Mucosa of stomach (tissue), 1 donor: Measurements from ENCODE around the gene USP9Y.
"Not testable (repeated sequence)": the region's sequence is repeated elsewhere in the genome, so short reads cannot be mapped to it uniquely, and the experiment has no call there.

ENCODE experiments used
- H3K27me3 ChIP-seq: one replicate; pipeline ENCODE4 v1.7.0; 2013; ENCODE audit warnings: mild to moderate bottlenecking, low read length; ENCODE audit not compliant: control insufficient read depth, insufficient read depth
- H3K36me3 ChIP-seq: one replicate; pipeline ENCODE4 v1.7.0; 2013; ENCODE audit warnings: low read length; ENCODE audit not compliant: control insufficient read depth, insufficient read depth
- H3K4me1 ChIP-seq: one replicate; pipeline ENCODE4 v1.7.0; 2013; ENCODE audit warnings: mild to moderate bottlenecking, low read length; ENCODE audit not compliant: control insufficient read depth, insufficient read depth
- H3K4me3 ChIP-seq: one replicate; pipeline ENCODE4 v1.7.0; 2013; ENCODE audit warnings: low read length
- H3K9ac ChIP-seq: one replicate; pipeline ENCODE4 v1.7.0; 2013; ENCODE audit warnings: mild to moderate bottlenecking, low read length, moderate library complexity
- H3K9me3 ChIP-seq: one replicate; pipeline ENCODE4 v1.7.0; 2013; ENCODE audit warnings: mild to moderate bottlenecking, low read length, moderate library complexity; ENCODE audit not compliant: control insufficient read depth
- donor health status: Pancreatic carcinoma.

Gene USP9Y, protein sequence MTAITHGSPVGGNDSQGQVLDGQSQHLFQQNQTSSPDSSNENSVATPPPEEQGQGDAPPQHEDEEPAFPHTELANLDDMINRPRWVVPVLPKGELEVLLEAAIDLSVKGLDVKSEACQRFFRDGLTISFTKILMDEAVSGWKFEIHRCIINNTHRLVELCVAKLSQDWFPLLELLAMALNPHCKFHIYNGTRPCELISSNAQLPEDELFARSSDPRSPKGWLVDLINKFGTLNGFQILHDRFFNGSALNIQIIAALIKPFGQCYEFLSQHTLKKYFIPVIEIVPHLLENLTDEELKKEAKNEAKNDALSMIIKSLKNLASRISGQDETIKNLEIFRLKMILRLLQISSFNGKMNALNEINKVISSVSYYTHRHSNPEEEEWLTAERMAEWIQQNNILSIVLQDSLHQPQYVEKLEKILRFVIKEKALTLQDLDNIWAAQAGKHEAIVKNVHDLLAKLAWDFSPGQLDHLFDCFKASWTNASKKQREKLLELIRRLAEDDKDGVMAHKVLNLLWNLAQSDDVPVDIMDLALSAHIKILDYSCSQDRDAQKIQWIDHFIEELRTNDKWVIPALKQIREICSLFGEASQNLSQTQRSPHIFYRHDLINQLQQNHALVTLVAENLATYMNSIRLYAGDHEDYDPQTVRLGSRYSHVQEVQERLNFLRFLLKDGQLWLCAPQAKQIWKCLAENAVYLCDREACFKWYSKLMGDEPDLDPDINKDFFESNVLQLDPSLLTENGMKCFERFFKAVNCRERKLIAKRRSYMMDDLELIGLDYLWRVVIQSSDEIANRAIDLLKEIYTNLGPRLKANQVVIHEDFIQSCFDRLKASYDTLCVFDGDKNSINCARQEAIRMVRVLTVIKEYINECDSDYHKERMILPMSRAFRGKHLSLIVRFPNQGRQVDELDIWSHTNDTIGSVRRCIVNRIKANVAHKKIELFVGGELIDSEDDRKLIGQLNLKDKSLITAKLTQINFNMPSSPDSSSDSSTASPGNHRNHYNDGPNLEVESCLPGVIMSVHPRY (N-terminal part only)

DNA sequence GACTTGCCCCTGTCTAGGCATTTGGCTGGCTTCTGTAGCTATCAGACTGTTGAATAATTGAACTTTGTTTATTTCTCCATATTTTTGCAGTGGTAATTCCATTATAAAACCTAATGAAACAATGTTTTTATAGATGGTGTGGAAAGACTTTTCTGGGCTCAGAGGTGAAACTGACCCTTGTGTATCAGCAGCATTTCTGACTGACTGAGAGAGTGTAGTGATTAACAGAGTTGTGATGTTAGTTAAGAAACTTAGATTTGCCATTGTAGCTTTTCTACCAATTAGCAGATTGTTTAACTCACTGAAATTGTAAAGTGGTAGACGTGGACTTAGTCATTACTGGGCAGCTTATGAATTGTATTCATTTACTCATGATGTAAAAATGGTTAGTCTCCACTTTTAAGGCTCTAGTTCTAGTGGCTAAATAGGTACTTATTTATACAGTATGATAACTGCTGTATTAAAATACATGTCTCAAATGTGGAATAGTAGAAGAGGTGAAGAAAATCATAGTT lies at the start of gene USP9Y:
USP9Y (plus strand) TSS at position 51 of the 515 bp plus-strand sequence. CDS start 8,217 bp downstream, outside the sequence.
- H3K9ac ChIP-seq, result no peak within 1 kb of the TSS
- no peak within 1 kb of the TSS for H3K4me3 ChIP-seq
- no peaks in the 10 kb centered on the region for H3K27me3 ChIP-seq
- H3K4me1 ChIP-seq, result no peaks in the 10 kb centered on the region
- no peaks in the 10 kb centered on the region for H3K9me3 ChIP-seq
- no peaks in the 10 kb centered on the region for H3K36me3 ChIP-seq

DNA sequence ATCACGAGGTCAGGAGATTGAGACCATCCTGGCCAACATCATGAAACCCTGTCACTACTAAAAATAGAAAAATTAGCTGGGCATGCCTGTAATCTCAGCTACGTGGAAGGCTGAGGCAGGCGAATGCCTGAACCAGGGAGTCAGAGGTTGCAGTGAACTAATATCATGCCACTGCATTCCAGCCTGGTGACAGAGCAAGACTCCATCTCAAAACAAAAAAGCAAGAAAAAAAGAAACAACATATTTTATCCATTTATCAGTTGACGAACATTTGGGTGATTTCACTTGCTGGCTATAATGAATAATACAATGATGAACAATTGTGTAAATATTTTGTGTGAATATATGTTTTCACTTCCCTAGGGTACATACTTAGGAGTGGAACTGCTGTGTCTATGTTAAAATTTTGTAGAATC lies 49.4 kb upstream of the USP9Y start:
- no peaks in the 10 kb centered on the region for H3K27me3 ChIP-seq
- no peak overlapping the region for H3K9ac ChIP-seq
- no peaks in the 10 kb centered on the region for H3K4me1 ChIP-seq
- no peaks in the 10 kb centered on the region for H3K9me3 ChIP-seq
- no peaks in the 10 kb centered on the region for H3K36me3 ChIP-seq
- H3K4me3 ChIP-seq, result no peak overlapping the region

DNA sequence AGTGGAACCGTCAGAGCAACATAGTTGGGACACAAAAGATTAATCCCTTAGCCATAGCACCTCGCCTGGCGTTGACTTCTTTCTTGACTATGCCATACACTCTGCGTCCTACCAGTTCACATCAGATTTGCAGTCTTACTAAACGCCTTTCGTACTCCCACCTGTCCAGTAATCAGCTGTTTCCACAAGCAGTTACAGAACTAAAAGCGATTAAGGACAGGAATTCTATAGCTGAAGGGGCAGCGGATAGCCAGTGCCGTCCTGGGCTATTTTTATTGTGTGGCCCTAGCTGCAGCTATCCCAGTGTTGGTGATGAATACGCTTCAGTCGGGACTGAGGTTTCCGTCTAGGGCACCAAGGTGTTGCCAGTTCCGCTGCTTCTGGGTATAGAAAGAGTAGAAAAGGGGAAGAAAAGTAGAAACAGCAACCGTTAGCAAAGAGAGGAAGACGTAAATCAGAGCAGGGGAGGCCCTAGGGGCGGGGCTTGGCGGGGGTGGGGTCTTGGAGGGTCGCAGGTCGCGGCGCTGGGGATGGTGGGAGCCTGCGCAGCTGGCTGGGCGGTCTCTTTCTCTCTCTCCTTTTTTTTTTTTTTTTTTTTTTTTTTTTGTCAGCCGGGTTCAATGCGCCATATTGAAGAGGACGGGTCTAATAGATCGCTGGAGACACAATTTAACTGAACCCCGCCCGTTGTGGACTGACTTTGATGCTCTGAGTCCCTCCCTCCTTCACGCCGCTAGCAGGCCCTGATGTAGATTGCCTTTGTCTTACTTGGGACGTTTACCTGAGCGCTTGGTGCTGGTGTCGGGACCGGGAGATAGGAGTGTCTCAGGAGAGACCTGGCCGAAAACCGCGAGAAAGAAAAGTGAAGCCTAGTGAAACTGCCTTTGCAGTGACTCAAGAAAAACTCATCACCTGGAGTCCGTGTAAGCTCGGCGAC lies 39.0 kb upstream of the USP9Y start:
- Histone ChIP-seq H3K36me3 (no peaks in the 10 kb centered on the region), H3K27me3 (no peaks in the 10 kb centered on the region), H3K9me3 (no peaks in the 10 kb centered on the region), H3K4me1 (no peaks in the 10 kb centered on the region), H3K9ac (peak overlapping the region; percentile 83), H3K4me3 (peak overlapping the region; percentile 89)

DNA sequence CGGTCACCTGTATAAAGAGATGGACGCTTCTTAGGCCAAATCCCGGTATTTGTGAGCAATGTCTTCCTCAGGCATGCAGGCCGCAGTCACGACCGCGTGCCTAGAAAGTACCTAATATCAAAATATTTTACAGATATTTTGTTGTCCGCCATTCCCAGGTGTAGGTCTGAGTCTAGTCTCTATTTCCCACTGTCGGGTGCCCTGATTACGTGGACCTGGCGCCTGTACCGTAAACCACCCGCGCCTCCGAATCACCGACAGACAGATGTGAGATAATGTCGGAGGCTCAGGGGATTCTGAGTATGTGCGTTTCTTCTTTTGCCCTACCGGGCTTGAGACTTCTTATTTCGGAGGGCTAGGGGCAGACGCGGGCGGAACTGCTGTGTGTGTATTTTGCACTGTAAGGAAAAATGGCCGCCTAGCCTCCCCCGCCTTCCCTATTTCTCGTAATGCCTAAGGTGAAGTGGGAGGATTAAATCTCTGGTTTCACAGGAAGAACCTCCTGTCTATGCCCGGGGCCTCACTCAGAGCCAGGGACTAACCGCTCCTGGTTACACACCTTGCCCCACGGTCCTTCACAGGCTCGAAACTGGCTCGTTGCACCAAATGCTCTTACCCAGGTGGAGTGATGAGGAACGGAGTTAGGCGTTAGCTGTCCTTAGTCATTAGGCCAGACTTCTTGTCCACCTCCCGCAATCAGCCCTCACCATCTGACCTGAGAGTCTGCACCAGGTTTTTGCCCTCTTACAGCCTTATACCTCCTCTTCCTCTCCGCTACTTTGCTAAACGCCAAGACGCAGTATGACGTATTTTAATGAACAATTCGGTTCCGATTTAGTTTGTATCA lies 38.1 kb upstream of the USP9Y start:
- Histone ChIP-seq H3K4me3 (peak overlapping the region; percentile 89), H3K4me1 (no peaks in the 10 kb centered on the region), H3K36me3 (no peaks in the 10 kb centered on the region), H3K27me3 (no peaks in the 10 kb centered on the region), H3K9me3 (no peaks in the 10 kb centered on the region), H3K9ac (peak overlapping the region; percentile 83)

DNA sequence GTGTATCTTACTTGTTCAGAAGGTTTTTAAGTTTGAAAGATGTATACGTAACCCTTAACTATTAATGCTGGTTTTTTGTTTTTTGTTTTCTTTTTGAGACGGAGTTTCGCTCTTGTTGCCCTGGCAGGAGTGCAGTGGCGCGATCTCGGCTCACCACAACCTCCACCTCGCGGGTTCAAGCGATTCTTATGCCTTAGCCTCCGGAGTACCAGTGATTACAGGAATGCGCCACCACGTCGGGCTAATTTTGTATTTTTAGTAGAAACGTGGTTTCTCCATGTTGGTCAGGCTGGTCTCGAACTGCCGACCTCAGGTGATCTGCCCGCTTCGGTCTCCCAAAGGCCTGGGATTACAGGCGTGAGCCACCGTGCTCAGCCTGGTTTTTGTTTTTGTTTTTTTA lies 37.2 kb upstream of the USP9Y start:
- H3K9me3 ChIP-seq, H3K4me3 ChIP-seq, H3K27me3 ChIP-seq, H3K4me1 ChIP-seq, H3K36me3 ChIP-seq, H3K9ac ChIP-seq: not testable (repeated sequence)

DNA sequence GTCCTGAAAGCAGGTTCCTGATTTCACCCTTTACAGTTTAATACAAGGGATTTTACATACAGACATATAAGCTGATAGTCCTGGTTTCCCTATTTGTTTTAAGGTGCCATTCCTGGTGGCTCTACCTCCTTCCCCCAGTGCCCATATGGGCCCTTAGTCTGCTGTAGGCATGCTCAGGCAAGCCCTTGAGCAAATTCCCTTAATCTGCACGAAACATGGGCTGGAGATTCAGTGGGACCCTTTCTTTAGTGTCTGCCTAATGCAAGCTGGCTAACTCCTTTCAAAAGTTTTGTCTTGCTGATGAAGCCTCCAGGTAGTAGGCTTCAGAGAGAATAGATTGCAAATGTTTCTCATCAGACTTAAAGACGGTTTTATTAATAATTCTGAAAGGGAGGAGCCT lies 22.9 kb upstream of the USP9Y start:
- Histone ChIP-seq H3K36me3 (no peaks in the 10 kb centered on the region), H3K9me3 (no peaks in the 10 kb centered on the region), H3K4me1 (no peaks in the 10 kb centered on the region), H3K4me3 (no peak overlapping the region), H3K27me3 (no peaks in the 10 kb centered on the region), H3K9ac (no peak overlapping the region)

DNA sequence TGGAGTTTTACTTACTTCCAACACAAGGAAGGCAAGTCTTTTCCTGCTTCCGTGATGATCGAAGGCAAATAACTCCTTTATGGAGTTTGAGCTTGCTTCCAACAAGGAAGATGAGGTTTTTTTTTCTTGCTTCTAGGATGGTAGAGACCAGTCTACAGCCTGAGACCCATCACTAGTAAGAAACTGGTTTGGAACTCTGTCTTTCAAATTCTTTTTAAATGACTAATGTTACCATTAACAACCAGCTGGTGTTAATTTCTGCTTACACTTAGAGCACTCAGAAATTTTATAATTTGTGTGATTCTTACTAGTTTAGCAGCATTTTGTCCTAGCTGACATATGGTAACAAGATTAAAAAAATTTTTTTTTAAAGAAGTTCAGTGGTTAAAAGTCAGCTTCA lies 19.5 kb upstream of the USP9Y start:
- Histone ChIP-seq H3K9me3 (no peaks in the 10 kb centered on the region), H3K4me3 (no peak overlapping the region), H3K9ac (no peak overlapping the region), H3K36me3 (no peaks in the 10 kb centered on the region), H3K4me1 (no peaks in the 10 kb centered on the region), H3K27me3 (no peaks in the 10 kb centered on the region)

DNA sequence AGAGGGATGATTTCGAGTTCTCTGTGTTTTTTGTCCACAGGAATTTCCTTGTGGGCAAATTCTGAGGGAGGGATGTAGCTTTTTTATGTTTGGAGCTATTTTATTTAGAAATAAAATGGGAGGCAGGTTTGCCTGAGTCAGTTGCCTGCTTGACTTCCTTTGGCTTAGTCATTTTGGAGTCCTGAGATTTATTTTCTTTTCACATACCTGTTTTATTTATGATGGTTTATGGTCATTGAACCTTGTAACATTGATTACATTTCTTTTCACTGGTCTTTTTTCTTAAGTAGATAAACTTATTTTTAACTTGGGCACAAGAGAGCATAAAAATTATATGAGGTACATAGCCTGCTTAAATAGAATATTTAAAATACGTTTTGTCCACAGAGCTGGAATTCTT lies 12.7 kb upstream of the USP9Y start:
- Histone ChIP-seq H3K27me3 (no peaks in the 10 kb centered on the region), H3K4me3 (no peak overlapping the region), H3K9me3 (no peaks in the 10 kb centered on the region), H3K36me3 (no peaks in the 10 kb centered on the region), H3K9ac (no peak overlapping the region), H3K4me1 (no peaks in the 10 kb centered on the region)

DNA sequence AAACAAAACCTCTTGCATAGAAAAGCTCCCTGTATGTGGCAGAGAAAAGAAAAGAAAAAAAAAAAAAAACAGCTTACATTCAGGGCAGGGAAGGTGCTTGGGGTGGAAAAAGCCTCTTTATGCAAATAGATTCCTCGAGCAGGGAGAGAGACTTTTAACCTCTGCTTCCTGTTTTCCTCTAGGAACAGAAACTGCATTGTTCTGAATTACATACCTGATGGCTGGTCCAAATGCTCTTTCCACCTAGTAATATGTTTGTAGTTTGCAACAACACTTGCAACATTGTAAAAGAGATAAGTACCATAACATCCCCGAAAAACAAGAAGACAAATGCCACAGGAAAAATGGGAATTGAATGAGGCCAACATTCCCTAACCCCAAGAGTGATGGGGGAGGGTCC lies 944 bp upstream of the USP9Y start:
- Histone ChIP-seq H3K4me1 (no peaks in the 10 kb centered on the region), H3K27me3 (no peaks in the 10 kb centered on the region), H3K9me3 (no peaks in the 10 kb centered on the region), H3K36me3 (no peaks in the 10 kb centered on the region), H3K4me3 (no peak overlapping the region), H3K9ac (no peak overlapping the region)

DNA sequence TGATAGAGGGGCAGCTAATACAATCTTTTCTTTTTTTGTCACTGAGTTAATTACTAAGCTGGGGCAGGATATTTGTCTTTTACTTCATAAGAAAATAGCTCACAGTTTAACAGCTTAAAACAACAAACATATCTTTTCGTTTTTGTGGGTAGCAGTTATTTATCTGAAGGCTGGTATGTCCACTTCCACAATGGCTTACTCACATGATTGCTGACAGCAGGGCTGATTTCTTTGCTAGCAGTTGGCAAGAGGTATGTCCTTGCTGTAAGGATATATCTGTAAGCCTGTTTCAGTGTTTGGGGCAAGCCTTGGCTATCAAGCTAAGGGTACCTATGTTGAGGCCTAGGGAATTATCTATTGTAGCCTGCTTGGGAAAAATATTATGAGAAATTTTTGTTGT lies 1.1 kb downstream of the USP9Y start:
- Histone ChIP-seq H3K4me3 (no peak overlapping the region), H3K9ac (no peak overlapping the region), H3K9me3 (no peaks in the 10 kb centered on the region), H3K4me1 (no peaks in the 10 kb centered on the region), H3K36me3 (no peaks in the 10 kb centered on the region), H3K27me3 (no peaks in the 10 kb centered on the region)

DNA sequence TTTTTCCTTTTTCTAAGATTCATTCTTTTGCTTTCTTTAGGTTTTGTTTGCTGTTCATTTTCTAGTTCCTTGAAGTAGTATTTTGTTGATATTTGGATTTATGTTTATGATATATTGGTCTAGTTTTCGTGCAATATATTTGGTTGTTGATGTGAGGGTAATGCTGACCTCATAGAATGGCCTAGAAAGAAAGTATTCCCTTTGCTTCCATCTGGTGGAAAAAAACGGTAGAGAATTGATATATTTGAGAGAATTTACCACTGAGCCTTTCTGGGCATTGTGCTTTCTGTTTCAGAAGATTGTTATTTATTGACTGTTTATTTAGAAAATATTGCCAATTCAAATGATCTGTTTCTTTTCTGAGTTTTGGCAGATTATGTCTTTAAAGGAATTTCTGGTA lies 9.4 kb downstream of the USP9Y start:
- Histone ChIP-seq H3K4me1 (no peaks in the 10 kb centered on the region), H3K36me3 (no peaks in the 10 kb centered on the region)

More for the DNA sequence above, 9.4 kb downstream of the USP9Y start:
- Histone ChIP-seq H3K4me3 (no peak overlapping the region), H3K27me3 (no peaks in the 10 kb centered on the region), H3K9me3 (no peaks in the 10 kb centered on the region), H3K9ac (no peak overlapping the region)
